Measurements from ENCODE around the gene C1orf105. TPM values are rescaled to one million over a fixed set of nuclear protein-coding genes. Genes with fewer than 3 reads are reported as not detected.
A peak's percentile ranks its signal among the peaks of the same experiment; 100 is the strongest.

The C1orf105 gene
- total RNA-seq, 2 donors from 2014 or later: not detected

DNA sequence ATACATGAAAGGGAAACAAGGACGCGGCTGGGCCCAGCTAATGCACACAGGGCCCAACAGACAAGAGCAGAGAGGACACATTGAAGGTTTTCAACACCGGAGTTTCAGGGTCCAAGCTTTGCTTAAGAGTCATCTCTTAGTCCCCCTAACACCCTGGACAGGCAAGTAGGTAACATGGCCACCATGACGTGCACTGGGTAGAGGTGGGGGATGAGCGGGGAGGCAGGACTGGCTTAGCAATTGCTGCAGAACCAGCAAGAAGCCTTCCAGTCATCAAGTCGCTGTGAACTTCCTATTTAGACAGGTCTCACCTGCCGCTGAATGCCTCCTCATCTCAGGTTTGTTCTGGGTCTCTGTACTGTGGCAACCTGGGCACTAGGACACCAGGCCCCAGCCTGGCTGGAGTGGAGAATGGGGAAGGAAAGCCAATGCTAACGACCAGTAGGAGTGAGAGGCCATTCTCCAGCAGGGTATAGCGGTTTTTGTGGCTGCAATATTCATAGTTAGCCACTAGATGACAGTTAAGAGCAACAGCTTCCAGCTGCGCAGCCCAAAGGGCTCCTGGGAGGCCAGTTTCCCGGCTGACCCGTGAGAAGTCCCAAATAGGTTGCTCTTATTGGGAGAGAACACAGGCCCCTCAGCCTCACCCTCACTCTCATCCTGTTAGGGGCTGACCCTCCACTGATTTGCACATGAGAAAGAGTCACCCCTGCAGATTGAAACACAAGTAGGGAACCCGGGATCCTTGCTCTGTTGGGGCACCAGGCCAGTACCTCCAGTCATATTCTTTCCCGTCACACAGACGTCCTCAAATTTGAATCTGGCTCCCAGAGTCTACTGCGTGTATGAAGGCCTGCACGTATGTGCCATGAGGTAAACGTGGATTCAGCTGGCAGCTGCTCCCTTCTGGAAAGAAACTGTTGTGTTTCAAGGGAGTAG lies 29.4 kb downstream of the C1orf105 start:
- peak; percentile 85 for DNase-seq (ENCODE audit: low spot score)
- intact Hi-C loops (cut with DNase I): loop anchor here in 1 of 2 donors (10.0 kb wide), 1 partner anchor 275 kb away; no protein-coding TSS in a partner anchor

DNA sequence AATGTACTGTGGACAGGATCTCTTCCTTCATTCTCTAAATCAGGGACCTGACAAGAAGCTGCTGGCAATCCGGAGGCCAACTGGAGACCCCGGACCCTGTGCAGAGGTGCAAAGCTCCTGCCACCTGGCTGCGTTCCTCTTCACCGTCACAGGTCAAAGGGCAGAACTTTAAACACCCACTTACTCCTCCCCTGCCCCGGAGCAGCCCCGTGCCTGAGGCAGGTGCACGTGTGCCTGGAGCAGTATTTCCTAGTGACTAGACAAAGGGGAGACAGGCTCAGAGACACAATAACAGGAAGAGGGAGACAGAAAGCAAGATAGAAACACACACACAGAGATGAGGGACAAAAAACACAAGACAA lies 30.0 kb downstream of the C1orf105 start:
- intact Hi-C loops (cut with DNase I): loop anchor here in 1 of 2 donors (10.0 kb wide), 1 partner anchor 274 kb away; no protein-coding TSS in a partner anchor
- no peak for DNase-seq (ENCODE audit: low spot score)

DNA sequence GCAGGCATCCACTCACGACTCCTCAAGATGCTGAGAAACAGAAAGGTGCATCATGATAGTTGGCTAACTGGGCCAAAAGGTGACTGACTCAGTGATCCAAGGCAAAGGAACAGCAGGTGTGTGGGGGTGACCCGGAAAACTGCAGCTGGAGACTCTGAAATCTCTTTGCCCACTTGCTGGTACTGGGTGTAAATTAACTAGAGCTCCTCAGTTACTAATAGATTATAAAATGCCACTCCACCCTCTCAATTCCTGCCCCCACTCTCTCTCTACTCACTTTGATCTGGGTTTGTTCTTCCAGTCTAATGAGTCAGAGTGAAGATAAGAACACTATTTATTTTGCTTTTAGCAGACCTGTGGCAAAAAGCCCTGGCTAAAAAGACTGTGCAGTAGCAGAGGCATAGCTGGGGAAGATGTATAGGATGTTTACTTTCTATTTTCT lies 30.5 kb downstream of the C1orf105 start:
- no peak for DNase-seq (ENCODE audit: low spot score)
- intact Hi-C loops (cut with DNase I): loop anchor here in 1 of 2 donors (10.0 kb wide), 1 partner anchor 274 kb away; no protein-coding TSS in a partner anchor

DNA sequence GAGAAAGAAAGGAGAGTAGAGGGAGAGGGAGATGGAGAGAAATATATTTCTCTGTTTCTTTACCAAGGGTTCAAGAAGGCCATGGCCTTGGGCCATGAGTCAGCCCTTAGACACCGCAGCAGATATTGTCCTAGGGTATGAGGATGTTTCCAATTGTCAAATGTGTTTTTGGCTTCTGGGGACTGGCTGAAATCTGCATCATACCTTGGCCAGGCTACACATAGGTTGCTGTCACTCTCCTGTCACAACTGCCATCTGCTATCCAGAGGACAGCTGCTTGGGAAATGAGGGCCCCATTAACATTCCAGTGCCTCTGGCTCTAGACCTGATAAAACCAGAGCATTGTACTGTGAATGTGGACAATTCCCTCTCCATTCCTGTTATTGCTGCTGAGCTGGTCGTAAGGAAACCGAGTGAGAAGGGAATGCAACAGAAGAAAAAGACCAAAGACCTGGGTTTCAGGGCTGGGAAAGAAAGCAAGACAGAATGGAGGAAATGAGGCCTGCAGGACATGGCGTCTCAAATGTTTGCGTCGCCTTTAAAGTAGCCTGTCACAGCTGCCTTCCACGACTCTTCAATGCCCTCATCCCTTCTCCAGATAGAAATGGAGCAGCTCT lies 32.2 kb downstream of the C1orf105 start:
- intact Hi-C loops (cut with DNase I): loop anchor here in 1 of 2 donors (10.0 kb wide), 1 partner anchor 272 kb away; no protein-coding TSS in a partner anchor
- no peak for DNase-seq (ENCODE audit: low spot score)

DNA sequence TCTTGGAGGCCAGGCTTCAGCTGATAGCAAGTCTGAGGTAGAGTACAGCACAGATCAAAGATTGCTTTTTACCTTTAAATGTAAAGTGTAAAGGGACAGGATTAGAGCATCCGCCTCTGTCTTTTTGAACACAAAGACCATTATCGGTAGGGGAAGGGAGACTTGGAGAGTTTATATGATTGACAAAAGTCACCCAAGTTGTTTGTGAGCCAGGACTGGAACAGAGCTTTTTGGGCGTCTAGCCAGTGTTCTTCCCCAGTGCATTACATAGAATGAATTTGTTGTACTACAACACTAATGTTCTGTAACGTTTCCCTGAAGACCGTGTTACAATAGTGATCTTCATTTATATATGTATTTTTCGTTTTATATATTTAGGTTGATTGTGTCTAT lies 32.7 kb downstream of the C1orf105 start:
- intact Hi-C loops (cut with DNase I): loop anchor here in 1 of 2 donors (10.0 kb wide), 1 partner anchor 272 kb away; no protein-coding TSS in a partner anchor

DNA sequence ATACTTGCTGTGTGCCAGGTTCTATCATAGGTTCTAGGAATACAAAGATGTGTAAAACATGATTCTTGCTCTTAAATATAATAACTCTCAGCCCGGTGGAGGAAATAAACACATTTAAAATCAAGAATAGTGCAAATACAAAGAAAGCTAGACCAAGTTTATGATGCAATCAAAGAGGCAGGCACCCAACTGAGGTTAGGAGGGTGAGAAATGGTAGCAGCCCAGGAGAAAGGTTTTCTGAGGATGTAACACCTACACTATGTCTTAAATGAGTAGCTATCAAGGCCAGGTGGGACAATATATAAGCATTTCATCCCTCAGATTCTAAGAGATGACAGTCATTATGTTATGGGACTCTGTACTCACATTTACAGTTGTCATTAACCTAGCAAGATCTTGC lies 33.1 kb downstream of the C1orf105 start:
- DNase-seq (ENCODE audit: low spot score): no peak
- intact Hi-C loops (cut with DNase I): loop anchor here in 1 of 2 donors (10.0 kb wide), 1 partner anchor 271 kb away; no protein-coding TSS in a partner anchor

More for the DNA sequence above, 32.7 kb downstream of the C1orf105 start:
- no peak for DNase-seq (ENCODE audit: low spot score)

DNA sequence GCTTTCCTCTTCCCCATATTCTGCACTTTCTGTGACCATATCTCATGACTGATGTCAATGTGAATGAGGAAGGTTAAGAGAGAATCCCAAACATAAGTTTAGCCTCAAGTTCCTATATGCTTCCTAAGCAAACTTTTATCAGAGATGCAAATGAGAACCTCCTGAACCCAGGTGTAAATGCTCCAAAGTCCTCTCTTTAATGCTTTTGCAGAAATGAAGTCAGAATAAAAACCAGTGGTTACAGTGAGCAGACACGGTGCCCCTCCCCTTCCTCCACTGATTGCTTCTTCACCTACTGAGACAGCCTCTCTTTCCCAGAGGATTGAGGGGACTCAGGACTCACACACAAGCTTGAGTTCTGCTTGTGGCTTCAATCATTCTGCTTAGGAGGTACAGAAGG lies 35.0 kb downstream of the C1orf105 start:
- intact Hi-C loops (cut with DNase I): loop anchor here in 1 of 2 donors (10.0 kb wide), 1 partner anchor 269 kb away; no protein-coding TSS in a partner anchor
- DNase-seq (ENCODE audit: low spot score): no peak

DNA sequence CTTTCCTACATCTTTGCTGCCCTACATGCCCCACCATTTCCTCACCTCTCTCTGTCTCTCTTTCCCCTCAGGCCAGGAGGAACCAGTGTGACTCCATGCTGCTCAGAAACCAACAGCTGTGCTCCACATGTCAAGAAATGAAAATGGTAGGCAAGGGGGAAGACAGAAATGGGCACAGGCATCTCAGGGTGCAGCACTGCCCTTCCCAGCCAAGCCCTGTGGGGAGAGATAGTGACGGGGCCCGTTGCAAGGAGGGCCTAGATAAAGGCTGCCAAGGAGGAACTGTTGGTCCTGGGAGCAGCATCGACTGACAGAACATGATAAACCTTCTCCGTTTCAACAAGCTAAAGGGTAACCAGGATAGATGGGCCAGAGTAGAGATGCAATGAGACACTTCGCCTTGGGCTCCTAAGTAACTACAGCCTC lies 35.9 kb downstream of the C1orf105 start:
- DNase-seq (ENCODE audit: low spot score): no peak
- intact Hi-C loops (cut with DNase I): loop anchor here in 1 of 2 donors (10.0 kb wide), 1 partner anchor 268 kb away; no protein-coding TSS in a partner anchor

DNA sequence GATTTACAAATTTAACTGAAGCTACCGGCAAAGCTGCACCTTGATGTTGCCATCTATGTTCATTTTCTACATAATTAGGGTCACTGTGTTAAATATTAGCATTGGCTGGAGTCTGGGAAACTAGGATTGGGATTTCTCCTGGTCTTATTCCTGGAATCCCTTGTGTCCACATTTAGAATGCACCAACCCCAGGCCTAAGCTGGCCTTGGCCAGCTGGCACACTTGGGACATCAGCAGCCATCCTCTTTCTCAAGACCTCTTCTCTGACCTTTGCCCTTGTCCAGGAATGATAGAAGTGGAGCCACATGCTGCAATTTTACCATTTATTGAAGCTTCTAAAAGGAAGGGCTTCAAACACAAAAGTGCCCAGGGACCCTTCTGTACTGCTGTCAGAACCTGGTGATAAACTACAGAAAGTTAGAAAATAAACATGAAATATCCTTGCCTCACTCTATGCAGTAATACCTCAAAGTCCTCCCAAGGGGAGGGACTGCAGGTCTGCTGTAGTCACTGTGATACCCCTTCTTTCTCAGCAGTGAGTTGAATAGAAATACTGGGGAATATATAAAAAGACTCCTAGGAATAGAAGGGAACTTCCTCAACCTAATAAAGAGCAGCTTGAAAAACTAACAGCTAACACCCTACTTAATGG lies 37.1 kb downstream of the C1orf105 start:
- intact Hi-C loops (cut with DNase I): loop anchor here in 1 of 2 donors (10.0 kb wide), 1 partner anchor 267 kb away; no protein-coding TSS in a partner anchor
- no peak for DNase-seq (ENCODE audit: low spot score)

DNA sequence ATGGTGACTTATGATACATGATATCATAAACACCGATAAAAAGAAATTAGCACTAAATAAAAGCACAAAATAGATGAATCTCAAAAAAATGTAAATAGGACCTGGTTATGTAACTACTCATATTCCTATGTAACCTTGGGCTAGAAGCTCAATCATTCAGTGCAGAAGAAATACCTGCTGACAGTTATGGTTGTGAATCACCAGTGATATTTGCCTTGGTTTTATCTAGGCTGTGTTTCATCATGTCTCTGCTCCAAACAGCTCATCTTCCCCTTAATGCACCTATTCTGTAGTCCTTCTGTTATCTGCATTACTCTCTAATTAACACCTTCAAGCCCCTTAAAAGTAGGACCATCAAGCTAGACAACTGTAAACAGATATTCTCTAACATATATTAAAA lies 39.7 kb downstream of the C1orf105 start:
- intact Hi-C loops (cut with DNase I): no loop called here
- no peak for DNase-seq (ENCODE audit: low spot score)

DNA sequence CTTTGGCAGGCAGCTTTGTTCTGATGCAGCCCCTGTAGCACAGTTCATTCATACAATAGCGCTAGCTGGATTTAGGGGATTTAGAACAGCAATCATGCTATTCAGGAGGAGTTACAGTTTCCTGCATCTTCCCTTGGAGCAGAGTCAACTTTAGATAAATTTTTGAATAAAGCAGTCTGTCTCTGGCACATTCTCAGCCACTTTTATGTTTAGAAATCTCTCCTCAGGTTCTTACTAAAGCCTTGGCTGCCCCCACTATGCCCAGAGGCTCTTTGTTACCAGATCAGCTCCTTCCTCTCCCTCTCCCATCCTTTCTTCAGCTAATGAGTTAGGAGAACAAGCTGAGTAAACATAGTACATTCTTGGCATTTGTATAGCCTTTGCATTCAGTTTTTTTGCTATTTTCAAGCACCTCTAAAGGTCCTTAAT lies 40.4 kb downstream of the C1orf105 start:
- DNase-seq (ENCODE audit: low spot score): no peak
- intact Hi-C loops (cut with DNase I): no loop called here

DNA sequence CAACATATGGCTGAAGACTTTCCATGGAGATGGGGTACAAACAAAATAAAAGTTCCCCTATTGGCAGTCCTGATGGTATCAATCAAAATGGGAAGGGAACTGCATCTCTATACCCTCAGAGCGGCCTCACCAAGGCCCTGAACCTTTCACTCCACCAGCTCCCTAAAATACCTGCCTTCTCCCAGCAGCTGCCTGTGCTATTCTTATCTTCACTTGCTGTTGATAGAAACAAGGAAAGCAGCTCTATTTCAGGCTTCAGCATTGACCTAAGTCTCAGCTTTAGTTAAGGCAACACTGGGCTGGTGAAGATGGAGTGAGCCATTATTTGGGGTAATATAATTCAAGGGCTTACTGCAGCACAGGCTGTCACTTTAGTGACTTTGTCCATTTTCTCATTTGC lies 45.1 kb downstream of the C1orf105 start:
- intact Hi-C loops (cut with DNase I): no loop called here
- no peak for DNase-seq (ENCODE audit: low spot score)

DNA sequence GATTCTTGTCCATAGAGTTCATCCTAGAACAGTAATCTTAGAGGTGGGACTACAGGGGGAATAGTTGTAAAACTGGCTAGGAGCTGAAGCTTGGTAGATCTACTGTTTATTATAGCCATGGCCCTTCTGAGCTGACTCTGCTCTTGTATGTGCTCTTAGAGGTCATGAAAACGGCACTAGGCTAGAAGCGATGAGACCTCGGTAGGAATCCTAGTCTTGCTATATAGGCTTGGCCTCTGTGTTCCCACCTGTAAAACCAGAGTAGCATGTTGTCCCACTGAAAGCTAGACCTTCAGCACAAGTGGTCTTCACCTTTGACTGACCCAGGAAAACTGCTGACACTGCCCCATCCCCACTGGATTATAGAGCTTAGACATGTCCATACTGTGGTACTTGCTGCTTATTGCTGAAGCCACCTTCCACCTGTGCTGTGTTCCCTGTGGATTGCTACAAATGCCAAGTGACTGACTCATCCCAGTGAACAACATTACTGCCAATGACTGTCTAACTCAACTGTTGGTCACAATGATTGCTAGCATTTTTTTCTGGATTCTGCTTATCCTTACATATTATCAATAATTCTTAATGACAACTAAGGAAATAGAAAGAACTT lies 46.4 kb downstream of the C1orf105 start:
- no peak for DNase-seq (ENCODE audit: low spot score)
- intact Hi-C loops (cut with DNase I): no loop called here

DNA sequence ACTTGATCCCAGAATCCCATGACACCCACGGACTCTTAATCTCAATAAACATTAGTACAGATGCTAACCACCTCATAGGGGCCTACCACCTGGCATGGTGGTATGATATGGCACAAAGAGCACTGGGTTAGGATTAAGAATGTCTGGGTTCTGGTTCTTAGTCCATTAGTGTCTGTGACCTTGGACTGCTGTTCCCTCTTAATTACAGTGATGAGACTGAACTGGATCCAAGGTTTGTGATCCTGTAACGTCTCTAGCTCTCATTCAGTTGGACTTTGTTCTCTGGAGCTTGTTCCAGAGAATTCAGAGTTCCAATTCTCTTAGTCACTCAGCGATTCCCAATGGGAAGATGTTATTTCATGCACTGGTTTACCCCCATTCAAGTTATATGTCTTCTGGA lies 47.0 kb downstream of the C1orf105 start:
- intact Hi-C loops (cut with DNase I): no loop called here
- no peak for DNase-seq (ENCODE audit: low spot score)

DNA sequence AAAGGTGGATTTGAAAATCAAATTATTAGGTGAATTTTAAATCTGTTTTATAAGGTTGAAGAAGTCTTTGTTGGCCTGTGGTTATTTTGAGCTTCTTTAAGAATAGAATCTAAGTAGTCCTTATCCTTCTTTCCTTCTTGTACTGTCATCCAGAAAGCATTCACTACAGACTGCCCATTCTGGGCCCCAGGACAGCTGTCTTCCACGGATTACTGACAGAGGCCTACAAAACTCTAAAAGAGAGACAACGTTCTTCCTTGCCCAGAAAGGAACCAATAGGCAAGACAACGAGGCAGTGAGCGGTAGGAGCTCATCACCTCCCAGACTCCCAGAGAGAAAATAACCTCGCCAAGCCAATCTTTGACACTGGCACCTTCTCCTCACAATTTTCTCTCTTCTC lies 47.8 kb downstream of the C1orf105 start:
- intact Hi-C loops (cut with DNase I): no loop called here
- no peak for DNase-seq (ENCODE audit: low spot score)

DNA sequence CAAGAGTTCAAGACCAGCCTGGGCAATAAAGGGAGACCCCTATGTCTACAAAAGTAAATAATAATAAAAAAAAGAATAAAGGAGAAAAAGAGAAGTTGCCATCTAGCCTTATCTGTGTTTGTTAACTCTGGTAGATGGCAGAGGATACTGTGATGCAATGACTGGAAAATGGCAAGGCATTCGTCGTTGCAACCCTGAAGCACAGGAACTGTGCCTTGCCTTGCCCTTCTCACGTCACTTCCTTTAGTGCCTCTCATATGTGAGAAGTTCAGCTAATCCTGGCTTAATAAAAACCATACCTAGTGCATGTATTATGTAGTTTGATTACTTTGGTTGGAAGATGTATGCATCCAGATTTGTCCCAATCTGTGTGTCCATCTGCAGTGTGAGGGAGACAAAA lies 49.2 kb downstream of the C1orf105 start:
- intact Hi-C loops (cut with DNase I): no loop called here
- DNase-seq (ENCODE audit: low spot score): no peak

DNA sequence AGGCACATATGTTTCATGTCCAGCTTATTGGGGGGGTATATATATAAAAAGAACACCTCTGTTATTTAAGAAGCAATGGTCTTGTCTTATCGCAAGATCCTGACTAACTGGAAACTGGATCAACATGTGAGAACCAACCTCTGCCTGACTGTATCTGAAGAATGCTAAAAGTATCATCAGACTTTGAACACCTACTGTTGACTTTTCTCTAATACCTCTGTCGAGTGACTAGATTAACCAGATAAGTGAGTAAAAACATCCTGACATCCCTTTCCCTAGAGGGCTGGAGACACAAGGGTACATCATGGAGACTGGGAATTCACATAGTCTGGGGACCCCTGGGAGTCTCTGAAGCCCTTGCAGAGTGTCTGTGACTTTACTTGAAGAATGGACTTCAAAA lies 49.7 kb downstream of the C1orf105 start:
- intact Hi-C loops (cut with DNase I): no loop called here
- DNase-seq (ENCODE audit: low spot score): no peak

DNA sequence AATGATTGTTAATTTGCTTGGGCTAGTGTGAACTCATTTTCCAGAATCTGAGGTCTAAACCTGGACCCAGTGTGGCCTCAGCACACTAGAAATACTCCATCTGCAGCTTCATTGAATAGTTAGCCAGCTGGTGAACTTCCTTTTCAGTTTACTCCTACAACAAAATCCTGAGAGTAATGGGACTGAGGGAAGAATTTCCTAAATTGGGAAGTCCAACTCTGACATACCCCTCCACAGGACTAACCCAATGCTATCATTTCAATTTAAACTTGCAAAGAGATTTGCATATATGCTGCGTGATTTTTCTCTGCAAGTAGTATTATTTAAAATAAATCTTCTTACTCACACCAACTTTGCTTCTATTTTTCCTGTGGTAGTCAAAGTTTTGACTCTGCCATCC lies 51.2 kb downstream of the C1orf105 start:
- DNase-seq (ENCODE audit: low spot score): no peak
- intact Hi-C loops (cut with DNase I): no loop called here

DNA sequence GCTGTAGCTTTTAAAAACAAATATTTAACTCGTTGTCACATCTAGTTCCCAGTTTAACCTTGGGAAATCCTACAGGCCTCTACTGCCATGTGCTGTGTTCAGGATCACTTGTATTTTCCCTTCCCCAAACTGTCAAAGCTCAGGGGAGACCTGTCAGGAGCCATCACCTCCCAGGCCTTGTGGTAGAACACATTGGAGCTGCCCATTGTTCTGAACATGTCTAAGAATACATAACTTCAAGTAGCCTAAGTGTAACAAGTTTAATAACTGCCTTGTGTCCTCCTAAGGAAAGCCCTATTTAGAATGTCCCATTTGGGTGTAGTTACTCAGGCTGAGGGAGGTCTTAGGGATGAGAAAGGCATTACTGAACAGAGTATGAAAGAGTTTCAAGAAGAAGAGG lies 52.0 kb downstream of the C1orf105 start:
- no peak for DNase-seq (ENCODE audit: low spot score)
- intact Hi-C loops (cut with DNase I): no loop called here
